NT2/D1 (cell line): ENCODE data around the gene NTN1.
"Not testable (repeated sequence)": the region's sequence is repeated elsewhere in the genome, so short reads cannot be mapped to it uniquely, and the experiment has no call there.

Experiments
- YY1 ChIP-seq: IDR thresholded peaks from 2 replicates; pipeline ENCODE4 v1.6.1; 2011; ENCODE audit not compliant: insufficient read length, insufficient read depth
- ZNF274 ChIP-seq: IDR thresholded peaks from 2 replicates; pipeline ENCODE4 v1.6.1; 2011; ENCODE audit warnings: mild to moderate bottlenecking, low read depth, low read length

- TF ChIP-seq YY1, ZNF274: not testable (repeated sequence)
Observed at GRCh38 chr17:9106278-9106677, 85.0 kb downstream of the NTN1 start.
